Endothelial cell of hepatic sinusoid (primary cell): ENCODE data around the gene NBEAL2.
"Not testable (repeated sequence)": the region's sequence is repeated elsewhere in the genome, so short reads cannot be mapped to it uniquely, and the experiment has no call there.

ENCODE experiments used
- in situ Hi-C: cut with HindIII; loops from 2 replicates; pipeline ENCODE4 v1.10.0; 2017; ENCODE audit warnings: low sequenced_read_pairs

Gene NBEAL2

DNA sequence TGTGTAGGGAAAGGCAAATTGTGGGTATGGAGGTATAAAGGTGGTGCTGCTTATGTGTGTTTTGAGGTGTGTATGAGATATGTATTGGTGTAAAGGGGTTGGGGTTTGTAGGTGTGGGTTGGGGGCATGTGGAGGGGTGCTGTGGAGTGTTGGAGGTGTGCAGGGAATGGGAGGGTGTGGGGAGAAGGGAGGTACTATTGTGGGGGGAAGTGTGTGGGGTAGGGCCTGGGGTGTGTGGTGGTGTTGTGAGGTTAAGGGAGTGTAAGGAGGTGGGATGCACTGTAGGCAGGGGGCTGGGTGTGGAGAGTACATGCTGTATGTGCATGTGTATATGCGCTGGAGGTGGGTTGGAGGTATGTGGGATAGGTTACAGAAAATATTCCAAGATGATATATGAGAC lies 18.6 kb upstream of the NBEAL2 start:
- in situ Hi-C loops = no loop called here

DNA sequence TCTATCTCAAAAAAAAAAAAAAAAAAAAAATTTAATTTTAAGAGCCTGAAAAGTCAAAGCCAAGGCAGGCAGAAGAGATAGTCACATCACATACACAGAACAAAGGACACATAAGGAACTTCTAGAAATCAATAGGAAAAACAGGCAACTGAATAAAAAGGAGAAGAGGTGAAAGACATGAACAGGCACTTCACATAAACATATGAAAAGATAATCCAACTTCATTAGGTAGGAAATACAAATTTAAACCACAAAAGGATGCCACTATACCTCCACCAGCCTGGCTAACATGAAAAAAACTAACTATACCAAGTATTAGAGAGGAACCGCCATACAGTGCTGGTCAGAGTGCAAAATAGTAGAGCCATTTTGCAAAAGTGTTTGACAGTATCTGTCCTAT lies 17.0 kb upstream of the NBEAL2 start:
- in situ Hi-C loops = no loop called here

DNA sequence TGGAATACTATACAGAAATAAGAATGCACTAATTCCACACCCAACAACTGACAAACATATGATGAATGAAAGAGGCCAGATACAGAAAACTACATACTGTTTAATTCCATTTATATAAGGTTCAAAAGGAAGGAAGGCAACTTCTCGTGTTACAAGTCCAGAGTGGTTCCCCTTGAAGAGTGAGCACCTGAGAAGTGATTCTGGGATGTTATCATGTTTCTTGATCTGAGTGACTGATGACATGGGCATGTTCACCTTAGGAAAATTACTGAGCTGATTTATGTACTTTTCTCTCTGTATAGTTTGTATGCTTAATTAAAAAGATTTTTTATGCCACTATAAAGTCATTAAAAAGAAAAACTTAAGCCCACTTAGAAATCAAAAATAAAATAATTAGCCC lies 16.5 kb upstream of the NBEAL2 start:
- in situ Hi-C loops = no loop called here

DNA sequence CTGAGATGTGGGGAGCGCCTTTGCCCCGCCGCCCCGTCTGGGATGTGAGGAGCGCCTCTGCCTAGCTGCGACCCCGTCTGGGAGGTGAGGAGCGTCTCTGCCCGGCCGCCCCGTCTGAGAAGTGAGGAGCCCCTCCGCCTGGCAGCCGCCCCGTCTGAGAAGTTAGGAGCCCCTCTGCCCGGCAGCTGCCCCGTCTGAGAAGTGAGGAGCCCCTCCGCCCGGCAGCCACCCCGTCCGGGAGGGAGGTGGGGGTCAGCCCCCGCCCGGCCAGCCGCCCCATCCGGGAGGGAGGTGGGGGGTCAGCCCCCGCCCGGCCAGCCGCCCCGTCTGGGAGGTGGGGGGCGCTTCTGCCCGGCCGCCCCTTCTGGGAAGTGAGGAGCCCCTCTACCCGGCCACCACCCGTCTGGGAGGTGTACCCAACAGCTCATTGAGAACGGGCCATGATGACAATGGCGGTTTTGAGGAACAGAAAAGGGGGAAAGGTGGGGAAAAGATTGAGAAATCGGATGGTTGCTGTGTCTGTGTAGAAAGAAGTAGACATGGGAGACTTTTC lies 15.4 kb upstream of the NBEAL2 start:
- in situ Hi-C loops = not testable (repeated sequence)

DNA sequence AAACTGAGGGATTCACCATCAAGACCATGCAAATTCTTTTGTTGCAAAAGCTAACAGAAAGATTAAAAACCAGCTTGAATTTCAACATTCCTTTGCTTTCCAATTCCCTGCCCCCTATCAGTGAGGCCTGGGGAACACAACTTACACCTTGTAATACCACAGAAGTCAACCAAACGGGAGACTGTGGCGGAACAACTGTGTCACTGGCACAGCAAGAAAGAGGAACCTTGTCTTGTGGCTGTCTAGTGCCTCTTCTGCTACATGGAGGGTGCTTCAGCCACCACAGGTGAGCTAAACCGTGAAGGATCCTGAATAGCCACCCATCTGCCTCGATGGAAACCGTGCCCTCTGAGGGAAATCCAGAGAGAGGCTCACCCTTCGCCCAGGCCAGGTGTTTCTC lies 14.3 kb upstream of the NBEAL2 start:
- in situ Hi-C loops = no loop called here

DNA sequence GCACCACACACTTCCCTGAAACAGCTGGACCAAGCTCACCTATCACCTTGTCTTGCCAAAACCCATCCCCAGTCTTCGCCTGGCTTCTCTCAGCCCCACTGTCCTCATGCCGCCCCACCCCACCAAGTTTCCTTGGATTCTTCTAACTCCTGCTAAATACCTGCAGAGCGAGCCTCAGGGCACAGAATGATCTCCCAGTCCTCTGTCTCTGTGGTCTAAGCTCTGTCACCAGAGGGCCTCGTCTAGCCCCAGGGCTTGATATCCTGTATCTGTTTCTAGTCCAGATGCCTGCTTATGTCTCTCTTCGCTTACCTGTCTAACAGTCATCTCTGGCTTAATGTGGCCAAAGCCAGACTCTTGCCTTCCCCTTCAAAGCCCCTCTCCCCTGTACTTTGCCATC lies 12.7 kb upstream of the NBEAL2 start:
- in situ Hi-C loops = no loop called here

DNA sequence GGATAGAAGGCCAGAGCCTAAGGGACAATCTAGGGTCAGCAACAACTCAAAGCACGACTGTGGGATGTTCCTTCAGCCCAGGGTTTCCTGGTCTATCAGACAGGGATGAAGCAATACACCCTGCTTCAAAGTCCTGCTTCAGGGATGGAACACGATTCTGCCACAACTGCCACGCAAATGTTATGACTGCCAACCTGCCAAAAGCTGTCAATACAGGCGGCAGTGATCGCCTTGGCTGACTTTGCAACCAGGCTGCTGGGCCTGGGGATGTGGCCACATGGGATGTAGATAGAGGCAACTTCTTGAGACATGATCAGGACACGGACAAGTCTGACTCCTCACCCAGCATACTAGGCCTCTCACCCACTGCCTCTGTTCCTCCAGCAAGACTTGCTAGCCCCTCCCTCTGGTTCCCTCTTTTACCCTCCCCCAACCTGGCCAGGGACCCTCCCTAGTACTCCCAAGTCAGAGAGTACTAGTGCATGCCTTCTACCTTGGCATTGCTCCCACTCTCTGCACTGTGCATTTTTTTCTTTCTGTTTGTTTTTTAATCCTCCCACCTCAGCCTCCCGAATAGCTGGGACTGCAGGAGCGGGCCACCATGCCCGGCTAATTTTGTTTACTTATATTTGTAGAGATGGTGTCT lies 10.6 kb upstream of the NBEAL2 start:
- in situ Hi-C loops = no loop called here

DNA sequence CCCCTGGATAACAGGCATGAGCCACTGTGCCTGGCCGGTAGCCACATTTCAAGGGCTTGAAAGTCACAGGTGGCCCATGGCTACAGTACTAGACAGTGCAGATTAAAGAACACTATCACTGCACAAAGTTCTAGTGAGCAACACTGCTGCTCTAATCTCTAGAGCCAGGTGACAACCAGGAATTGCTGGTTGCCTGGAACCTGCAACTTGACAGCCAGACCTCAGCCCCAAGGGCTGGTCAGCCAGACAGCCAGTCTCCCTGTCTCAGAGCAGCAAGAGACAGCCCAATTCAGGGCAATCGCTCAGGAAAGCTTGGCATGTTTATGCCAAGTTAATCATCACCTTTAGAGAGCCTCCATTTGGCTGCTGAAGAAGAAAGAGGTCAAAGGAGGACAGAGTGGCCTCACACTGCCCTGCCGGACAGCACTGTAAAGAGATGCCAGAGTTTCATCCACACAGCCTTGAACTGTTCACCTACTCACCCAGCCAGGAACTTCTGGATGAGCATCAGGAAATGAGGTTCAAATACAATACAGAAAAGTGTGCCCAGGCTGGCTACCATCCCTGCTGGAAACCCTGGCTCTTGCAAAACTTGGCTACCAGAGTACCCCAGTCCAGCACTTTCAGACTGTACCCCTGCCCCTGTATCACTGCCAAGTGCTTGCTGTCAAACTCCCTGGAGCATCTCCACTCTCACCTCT lies 8.9 kb upstream of the NBEAL2 start:
- in situ Hi-C loops = loop anchor here (5.0 kb wide), 1 partner anchor 77 kb away; no protein-coding TSS in a partner anchor

DNA sequence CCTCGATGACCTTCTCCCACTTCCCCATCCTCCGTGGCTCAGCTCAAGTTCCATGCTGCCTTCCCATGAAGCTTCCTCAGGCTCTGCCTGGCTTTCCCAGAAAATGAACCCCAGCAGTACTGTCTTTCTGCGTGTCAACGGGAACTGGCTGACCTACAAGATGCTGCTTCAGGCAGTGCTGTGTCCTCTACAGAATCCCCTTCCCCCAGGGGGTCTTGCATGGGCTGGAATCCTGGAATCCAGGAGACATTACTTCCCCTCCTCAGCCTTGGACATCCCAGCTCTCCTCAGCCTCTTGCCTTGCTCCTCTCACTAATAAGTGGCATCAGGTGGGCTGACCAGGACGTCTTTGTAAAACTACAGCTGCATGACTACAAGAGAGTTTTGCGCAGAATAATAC lies 8.3 kb upstream of the NBEAL2 start:
- in situ Hi-C loops = loop anchor here (5.0 kb wide), 1 partner anchor 76 kb away; no protein-coding TSS in a partner anchor

DNA sequence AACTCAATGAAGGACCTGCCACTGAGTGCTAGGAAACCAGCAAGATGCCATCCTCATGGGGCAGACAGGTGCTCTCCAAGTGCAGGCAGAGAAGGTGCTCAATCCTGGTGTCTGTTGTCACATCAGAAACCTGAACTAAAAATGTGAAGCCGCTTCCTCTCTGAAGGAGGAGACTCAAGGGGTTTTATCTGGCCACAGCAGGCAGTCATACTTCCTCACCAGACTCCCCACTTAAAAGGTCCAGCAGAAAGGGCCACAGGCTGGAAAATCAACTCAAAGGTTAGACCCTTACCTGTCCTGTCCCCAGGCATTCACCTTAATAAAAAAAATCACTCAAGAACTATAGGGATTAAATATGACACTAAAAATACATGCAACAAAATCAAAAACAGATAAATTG lies 7.7 kb upstream of the NBEAL2 start:
- in situ Hi-C loops = loop anchor here (5.0 kb wide), 1 partner anchor 76 kb away; no protein-coding TSS in a partner anchor

DNA sequence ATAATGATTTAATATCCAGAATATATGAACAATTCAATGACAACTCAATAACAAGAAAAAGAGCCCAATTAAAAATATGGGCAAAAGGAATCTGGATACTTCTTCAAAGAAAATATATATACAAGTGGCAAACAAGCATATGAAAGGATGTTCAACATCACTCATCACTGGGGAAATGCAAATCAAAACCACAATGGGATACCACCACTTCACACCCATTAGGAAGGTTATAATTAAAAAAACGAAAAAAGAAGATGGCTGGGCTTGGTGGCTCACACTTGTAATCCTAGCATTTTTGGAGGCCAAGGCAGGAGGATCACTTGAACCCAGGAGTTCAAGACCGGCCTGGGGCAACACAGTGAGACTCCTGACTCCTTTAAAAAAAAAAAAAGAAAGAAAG lies 7.1 kb upstream of the NBEAL2 start:
- in situ Hi-C loops = loop anchor here (5.0 kb wide), 1 partner anchor 75 kb away; no protein-coding TSS in a partner anchor

DNA sequence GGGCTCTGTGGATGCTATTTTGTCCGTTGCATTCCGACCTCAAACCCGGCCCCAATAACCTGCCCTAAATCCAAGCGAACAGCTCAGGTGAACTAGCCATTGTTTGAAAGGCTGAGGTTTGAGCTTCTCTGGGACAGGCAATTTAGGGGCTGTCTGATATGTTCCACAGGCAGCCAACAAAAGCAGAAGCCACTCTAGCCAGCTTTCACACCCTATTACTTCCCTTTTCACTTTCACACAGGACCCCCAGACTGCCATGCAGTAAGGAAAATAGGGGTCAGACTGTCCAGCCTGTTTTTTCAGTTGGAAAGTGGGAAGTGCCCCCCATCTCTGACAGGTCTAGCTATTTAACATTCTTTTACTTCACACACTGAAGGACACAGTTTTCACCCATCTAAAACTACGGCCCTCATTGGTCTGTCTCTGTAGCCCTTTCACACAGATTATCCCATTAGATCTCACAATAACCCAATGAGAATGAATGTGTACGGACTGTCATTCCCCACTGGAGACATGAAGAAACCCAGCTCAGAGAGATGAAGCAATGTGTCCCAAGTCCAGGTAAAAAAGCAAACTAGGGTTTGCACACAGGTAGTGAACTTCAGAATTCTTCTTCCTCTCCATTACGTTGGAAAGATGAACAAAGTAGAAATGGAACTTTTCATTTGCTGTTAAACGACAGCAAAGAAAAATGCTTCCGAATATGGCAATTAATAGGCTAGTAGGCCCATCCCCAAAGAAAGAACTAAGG lies 4.9 kb upstream of the NBEAL2 start:
- in situ Hi-C loops = loop anchor here (5.0 kb wide), 1 partner anchor 73 kb away; no protein-coding TSS in a partner anchor

DNA sequence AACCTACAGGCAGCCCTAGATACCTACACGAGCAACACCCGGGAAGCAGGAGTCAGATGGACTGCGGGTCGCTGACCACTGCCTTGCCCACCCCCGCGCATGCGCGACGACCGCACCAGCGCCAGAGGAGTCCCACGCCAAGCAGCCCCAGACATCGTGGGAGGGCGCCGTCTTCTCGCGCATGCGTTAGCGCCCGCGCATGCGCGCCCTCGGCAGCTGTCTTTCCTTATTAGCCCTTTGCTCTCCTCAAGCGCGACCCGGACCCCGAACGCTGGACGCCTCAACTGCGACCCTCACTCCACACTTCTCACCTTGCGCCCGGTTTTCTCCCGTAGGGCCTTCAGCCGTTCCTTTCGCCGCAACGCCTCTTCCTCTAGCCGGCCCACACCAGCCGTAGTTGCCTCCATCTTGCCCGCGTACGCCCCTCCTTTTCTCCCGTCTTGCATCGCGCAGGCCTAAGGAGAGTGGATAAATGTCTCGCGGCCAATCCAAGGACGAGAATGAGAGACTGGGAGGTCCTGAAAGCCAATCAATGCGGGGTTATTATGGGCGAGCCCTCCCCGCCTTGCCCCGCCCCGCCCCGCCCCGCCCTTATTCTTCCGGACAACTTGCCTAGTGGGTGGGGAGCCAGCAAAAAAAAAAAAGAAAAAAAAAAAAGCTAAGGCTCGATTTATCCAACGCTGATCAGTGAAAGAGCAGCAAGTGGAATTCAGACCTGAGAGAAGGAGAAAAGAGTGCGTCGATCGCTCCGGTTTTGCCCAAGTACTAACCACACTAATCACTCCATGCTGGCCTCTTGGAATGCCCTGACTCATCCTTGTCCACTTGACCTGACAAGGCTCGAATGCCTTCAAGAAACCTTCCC lies 2.9 kb upstream of the NBEAL2 start, which contains the start of gene CCDC12:
Gene CCDC12, minus strand, starts transcription at position 420 of the 865 bp plus-strand sequence. Its CDS starts 13 bp downstream, at position 407.
- in situ Hi-C loops = no loop called here

DNA sequence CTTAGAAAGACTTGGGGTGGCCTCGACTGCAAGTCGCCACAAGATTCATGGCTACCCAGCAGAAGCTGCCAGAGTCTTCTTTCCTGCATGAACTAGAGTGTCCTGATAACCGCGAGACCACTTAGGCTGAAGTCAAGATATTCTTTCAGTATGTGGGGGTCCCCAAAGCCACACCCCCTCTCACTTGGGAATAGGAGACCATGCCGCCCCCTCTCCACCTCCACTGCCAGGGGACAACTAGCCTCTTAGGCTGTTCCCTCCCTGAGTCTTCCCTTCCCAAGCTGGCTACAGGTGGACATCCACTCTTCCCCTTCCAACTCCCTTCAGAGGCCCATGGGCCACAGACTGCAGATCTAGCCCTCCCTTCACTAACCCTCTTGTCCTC lies 1.7 kb upstream of the NBEAL2 start:
- in situ Hi-C loops = no loop called here

DNA sequence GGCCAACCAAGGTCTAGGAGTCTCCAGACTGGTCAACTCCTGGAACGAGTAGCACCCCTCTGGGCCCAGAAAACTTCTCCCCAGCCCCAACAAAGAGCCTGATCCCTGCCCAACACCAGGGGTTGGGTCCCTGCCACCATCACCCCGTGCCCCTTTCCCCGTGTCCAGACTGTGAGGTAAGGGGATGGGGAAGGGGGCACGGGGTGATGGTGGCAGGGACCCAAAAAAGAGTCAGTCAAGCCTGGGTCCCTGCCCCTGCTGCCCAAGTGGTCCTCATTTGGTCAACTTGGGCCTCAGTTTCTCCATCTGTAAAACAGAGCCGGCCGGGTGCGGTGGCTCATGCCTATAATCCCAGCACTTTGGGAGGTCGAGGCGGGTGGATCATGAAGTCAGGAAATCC lies 1.1 kb upstream of the NBEAL2 start:
- in situ Hi-C loops = no loop called here

DNA sequence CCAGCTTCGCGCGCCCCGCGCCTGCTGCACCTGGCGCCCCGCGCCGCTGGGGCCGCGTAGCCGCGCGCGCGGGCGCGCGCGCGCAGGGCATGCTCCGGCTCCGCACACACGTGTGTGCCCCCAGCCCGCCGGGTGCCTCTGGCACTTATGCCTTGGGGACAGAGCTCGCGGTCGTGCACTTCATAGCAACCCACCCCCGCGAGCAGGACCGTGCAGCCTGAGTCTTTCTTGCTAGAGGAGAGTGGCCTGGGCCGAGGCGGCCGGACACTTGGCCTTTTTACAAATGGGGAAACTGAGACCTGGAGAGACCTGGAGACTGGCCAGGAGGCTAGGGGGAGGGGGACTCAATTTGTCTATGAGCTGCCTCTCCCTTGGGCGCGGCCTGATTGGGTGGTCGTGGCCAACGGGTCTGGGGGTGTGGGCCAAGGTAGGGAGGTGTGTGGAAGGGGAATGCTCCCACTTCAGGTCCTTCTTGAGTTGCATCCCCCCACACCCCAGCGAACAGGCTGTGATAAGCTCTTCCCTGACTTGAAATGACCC lies 562 bp downstream of the NBEAL2 start:
- in situ Hi-C loops = no loop called here

DNA sequence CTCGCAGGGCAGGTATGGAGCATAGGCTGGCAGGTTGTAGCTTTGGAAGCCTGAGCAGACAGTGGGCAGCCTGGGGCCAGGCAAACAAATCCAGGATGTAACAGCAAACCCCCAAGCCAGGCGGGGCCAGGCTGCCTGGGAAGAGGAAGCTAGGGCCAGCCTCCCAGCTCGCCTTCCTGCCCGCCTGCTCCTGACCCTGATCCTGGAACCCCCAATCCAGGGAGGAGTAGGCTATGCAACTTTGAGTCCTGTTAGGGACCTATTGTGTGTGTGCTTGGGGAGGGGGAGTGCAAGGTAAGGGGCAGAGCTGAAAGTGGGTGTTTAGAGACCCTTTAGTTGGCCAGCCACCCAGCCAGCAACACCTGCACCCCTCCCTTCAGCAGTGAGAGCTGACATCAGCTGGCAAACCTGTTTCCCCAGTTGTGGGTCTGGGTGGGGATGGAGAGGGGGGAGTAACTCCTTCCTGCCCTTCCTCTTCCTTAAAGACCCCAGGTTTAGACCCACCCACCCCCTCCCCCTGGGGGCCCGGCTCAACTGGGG lies 2.5 kb downstream of the NBEAL2 start:
- in situ Hi-C loops = no loop called here

DNA sequence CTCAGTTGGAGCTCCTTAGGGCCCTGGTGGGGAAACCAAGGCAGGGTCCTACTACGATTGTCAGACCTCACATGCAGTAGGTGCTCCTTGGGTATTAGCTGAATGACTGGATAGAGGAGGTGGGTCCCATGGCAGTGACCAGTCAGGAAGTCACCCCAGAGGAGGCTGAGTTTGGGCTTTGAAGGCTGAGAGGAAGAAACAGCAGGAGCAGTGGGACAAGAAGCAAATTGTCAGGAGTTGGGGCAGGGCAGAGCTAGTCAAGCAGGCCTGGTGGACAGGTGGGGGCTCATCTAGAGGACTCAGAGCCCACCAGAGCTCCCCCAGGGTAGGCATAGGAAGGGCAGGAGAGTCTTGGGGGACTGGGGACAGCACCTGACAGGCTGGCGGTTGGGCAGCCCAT lies 3.1 kb downstream of the NBEAL2 start:
- in situ Hi-C loops = no loop called here

DNA sequence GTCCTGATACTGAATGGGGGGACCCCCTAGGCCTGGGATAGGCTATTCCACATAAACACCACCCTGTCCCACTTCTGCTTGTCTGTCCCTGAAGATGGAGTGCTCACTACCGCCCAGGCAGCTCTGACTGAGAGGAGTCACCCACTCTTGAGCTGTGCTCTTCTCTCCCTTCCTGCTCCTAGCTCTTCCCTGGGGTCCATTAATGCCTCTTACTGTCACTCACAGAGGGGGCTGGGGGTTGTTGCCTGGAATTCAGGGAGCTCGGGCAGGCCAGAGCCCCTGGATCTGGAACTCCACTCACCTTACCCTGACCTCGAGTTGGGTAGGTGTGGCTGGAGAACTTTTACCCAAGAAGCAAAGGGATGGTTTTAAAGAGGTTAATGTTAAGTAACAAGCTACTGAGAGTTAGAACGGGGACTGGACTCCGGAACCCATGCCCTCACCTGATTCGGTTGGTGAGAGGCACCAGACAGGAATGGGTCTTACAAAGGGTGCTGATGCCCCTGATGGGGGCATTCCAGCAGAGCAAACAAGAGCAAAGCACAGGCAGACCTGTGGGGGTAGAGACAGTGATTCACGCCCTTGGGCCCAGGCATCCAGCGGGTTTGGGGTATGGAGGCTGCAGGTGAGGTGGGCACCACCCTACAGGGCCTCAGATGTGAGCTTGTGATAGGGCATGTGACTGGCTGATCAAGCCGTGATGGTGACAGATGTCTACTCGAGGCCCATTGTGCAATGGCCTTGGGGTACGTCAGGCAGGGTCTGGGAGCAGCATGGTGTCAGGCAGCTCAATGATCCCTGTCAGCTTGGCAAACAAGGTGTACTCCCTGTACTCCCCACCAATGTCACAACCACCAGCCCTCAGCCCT lies 5.4 kb downstream of the NBEAL2 start:
- in situ Hi-C loops = no loop called here
